ENCODE data around the gene DCAF6. TPM values are rescaled to one million over a fixed set of nuclear protein-coding genes. Genes with fewer than 3 reads are reported as not detected.

The DCAF6 gene
- total and polyA plus RNA-seq, 12 donors, result 49.0 to 226 (median 197) TPM

GRCh38 chr1:168121401-168122011 is 185.0 kb downstream of the DCAF6 start:
- intact Hi-C loops (cut with DNase I), result loop anchor here in 1 of 10 donors (5.0 to 10.0 kb wide), 2 partner anchors 34 to 303 kb away; no protein-coding TSS in a partner anchor
- DNase-seq (peak; percentile 80 to 86), ATAC-seq (peak; percentile 84 to 96 (median 94))
- H3K9me3 ChIP-seq, result no peaks in the 10 kb centered on the region
- 15 to 18% methylated on average over 7 of the region's 7 CpGs for WGBS, 2 donors
- no peaks in the 10 kb centered on the region for H3K27me3 ChIP-seq
- TF ChIP-seq CTCF (IDR thresholded peaks at IDR 0.05), result no peak
- H3K36me3 ChIP-seq, result peaks cover 0 to 11% (median 0%) of the 10 kb centered on the region in 9 donors
- H3K4me3 ChIP-seq, result peak overlapping the region in 1 of 10 donors; percentile 12
- peak overlapping the region in 8 of 10 donors; percentile 27 to 71 (median 42) for H3K27ac ChIP-seq
- peaks cover 0 to 23% (median 16%) of the 10 kb centered on the region in 9 donors for H3K4me1 ChIP-seq

- no peak for ATAC-seq
- peaks cover 0 to 23% (median 16%) of the 10 kb centered on the region in 9 donors for H3K4me1 ChIP-seq
- H3K4me3 ChIP-seq, result no peak overlapping the region
- 86 to 88% methylated on average over 1 of the region's 1 CpG for WGBS, 2 donors
- no peaks in the 10 kb centered on the region for H3K36me3 ChIP-seq
- intact Hi-C loops (cut with DNase I), result loop anchor here in 1 of 10 donors (10.0 kb wide), 1 partner anchor 300 kb away; no protein-coding TSS in a partner anchor
- peaks cover 0 to 3% (median 0%) of the 10 kb centered on the region in 11 donors for H3K9me3 ChIP-seq
- H3K27me3 ChIP-seq, result no peaks in the 10 kb centered on the region
- H3K27ac ChIP-seq, result no peak overlapping the region
- TF ChIP-seq CTCF (IDR thresholded peaks at IDR 0.05), result no peak
- DNase-seq, result no peak
These were observed 188.6 kb downstream of the DCAF6 start for GRCh38 chr1:168125051-168125450.

Small RNA genes lying within 50 kb of the gene (microRNA-seq; reads per million reads assigned to microRNA genes)
- 0 reads per million in 2 donors for gene MIR1255B2

Other genes with a start within 250 kb of the DCAF6 start
- gene MPZL1, start 214.7 kb upstream of the DCAF6 start, total RNA-seq, result 10 to 100 TPM; 15.6 to 52.5 (median 25.2) TPM
- gene MPZL1, start 214.7 kb upstream of the DCAF6 start, polyA plus RNA-seq, result 10 to 100 TPM; 12.8 to 24.0 TPM
- under 1 TPM; 0.10 to 0.70 (median 0.19) TPM for gene ADCY10, start 22.5 kb upstream of the DCAF6 start, total RNA-seq
- gene ADCY10, start 22.5 kb upstream of the DCAF6 start, polyA plus RNA-seq, result under 1 TPM; 0.15 to 0.16 TPM
- gene MPC2, start 389 bp downstream of the DCAF6 start, total RNA-seq, result 100 to 1,000 TPM; 168 to 268 (median 226) TPM
- 100 to 1,000 TPM; 131 to 186 TPM for gene MPC2, start 389 bp downstream of the DCAF6 start, polyA plus RNA-seq
- 1 to 10 TPM in 9 of 10 donors, under 1 TPM in 1; 0.93 to 3.3 (median 2.3) TPM for gene GPR161, start 200.2 kb downstream of the DCAF6 start, total RNA-seq
- gene GPR161, start 200.2 kb downstream of the DCAF6 start, polyA plus RNA-seq, result 1 to 10 TPM; 1.1 to 2.3 TPM
- gene TIPRL, start 242.3 kb downstream of the DCAF6 start, total RNA-seq, result 10 to 100 TPM; 25.0 to 37.5 (median 31.3) TPM
- gene TIPRL, start 242.3 kb downstream of the DCAF6 start, polyA plus RNA-seq, result 10 to 100 TPM in 1 of 2 donors, 1 to 10 TPM in 1; 9.6 to 21.6 TPM

Data from heart right ventricle (tissue), 16 donors.